ENCODE measurements around the gene SAMD8.
"Not testable (repeated sequence)": the region's sequence is repeated elsewhere in the genome, so short reads cannot be mapped to it uniquely, and the experiment has no call there.

SAMD8 gene

DNA sequence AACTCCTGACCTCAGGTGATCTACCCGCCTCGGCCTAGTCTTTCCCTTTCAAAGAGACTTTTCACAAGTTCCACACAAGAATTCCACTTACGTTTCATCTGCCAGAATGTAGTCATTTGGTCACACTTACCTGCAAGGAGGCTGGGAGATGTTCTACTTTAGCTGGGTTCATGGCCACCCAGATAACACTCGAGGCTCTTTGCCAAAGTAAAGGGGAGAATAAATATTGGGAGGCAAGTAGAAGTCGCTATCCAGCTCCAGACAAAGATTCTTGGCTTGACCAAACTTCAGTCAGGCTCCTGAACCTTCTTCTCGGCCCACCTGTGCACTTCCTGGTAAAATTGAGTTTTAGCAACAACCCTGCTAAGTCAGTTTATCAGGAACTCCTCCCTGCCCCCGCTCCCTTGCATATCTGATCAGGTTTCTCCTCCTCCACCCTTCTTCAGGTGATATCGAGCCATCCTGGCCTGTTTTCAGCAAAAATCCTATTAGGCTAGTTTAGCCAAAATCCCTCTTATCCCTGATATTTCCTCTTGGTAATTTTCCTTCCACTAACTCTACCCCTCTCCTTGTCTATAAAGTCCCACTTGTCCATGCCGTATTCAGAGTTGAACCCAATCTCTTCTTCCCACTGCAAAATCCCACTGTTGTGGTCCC lies 25.1 kb upstream of the SAMD8 start:
- DNase-seq = no peak

DNA sequence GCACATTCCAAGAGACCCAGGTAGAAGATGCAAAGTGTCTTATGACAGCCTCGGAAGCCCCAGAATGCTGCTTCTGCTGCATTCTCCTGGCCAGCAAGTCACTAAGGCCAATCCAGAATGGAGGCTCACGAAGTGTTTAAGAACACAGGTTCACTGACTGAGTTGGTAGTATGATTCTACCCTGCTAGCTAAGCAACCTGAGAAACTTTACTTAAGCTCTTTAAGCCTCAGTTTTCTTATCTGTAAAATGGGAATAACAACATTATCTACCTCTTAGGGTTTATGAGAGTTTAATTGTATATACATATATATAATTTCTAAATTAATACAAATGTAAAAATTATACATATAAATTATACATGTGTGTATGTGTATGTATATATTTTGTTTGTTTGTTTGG lies 22.8 kb upstream of the SAMD8 start:
- no peak for DNase-seq

DNA sequence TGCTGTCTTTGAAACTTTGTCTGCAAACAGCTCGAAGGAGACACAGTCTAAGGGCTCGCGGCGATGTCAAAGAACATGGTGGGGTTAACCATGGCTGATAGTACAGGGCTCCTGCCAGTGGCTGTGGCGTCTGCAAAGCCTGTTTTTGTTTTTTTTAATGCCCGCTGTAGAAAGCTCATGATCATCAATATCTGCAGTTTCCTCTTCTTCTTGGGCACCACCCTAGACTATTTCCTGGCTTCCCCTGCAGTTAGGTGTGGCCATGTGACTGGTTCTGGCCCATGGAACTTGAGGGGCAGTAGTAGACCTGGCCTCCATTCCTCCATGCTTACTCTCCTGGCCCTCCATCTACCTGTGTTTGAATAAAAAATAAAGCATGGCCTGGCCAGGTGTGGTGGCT lies 21.8 kb upstream of the SAMD8 start:
- no peak for DNase-seq

DNA sequence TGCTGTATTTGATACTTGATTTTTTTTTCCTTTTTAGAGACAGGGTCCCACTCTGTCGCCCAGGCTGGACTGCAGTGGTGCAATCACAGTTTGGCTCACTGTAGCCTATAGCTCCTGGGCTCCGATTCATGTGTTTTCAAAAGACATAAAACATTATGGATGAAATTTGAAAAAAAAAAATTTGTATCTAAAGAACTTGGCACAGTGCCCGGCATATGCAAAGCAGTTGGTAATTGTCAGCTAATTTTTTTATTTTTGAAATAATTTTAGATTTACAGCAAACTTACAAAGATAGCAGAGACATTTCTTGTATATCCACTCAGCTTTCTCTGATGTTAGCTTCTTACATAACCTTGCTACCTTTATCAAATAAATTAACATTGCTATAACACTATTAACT lies 20.3 kb upstream of the SAMD8 start:
- DNase-seq = no peak

DNA sequence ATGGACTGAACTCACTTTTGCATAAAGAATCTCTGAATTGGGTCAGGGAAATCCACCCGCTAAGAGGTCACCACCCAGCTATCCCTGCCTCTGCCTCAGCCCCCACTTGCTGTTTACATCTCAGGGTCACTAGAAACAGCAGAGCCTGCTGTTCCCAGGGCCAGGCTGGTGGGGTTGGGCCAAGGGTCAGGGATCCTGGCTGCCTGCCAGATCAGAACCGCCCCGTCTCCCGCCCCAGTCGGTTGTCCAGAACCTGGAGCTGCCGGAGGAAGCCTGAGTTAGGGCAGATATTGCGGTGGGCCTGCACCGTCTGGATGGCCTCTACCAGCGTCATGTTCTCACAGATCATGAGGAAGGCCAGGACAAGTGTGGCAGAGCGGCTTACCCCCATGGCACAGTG lies 17.0 kb upstream of the SAMD8 start:
- no peak for DNase-seq

DNA sequence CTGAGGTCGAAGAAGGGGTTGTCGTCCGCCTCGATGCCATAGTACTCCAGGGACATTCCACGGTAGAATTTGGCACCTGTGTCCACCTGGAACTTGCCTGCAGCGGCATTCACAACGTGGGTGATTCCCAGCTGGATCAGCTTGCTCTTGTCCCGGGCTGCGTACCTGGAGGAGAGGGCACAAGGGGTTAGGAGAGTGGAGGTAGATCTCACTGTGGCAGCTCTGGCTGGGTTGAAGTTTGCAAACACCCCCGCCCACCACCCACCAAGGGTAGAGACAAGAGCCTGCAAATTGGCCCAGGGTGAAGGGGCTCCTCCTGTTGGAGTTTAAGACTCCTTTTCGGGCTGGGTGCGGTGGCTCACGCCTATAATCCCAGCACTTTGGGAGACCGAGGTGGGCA lies 15.8 kb upstream of the SAMD8 start:
- no peak for DNase-seq

DNA sequence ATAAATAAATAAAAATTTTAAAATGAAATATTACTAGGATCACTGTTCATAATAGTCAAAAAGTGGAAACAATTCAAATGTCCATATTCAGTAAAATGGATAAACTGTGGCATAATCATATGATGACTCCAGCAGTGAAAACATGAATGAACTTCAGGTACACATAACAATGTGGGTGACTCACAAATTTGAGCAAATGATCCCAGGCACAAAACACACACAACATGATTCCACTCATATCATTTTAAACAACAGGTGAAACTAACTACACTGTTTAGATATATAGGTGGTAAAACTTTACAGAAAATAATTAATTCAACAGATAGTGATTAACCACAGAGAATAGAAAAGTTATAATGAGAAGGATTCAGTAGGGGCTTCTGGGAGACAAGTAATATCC lies 14.7 kb upstream of the SAMD8 start:
- no peak for DNase-seq

DNA sequence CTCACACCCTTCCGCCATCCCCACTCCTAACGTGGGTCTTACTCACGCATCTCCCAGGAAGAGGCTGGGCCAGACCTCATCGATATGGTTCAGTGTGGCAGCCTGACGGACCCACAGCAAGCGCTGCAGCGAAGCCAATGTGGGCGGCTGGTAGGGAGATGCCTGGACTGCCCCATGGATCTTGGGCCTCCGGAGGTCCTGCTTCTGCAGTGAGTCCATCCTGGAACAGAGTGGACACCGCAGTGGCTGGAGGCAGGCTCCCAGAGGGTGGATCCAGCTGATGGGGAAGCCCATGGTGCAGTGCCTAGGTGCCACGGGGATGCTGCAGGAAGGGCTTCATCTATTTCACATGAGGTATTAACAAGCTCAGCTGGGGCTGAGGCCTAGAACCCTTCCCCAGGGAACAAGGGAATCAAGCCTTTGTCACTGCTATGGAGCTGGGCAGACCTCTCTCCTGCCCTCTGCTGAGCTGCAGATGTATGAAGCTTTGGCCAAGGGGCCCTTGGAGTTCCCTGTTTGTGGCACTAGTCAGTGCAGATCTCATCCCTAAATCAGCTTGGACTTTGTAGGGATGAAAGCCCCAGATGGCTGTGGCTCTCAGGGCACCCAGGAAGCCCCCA lies 13.7 kb upstream of the SAMD8 start:
- DNase-seq = no peak

DNA sequence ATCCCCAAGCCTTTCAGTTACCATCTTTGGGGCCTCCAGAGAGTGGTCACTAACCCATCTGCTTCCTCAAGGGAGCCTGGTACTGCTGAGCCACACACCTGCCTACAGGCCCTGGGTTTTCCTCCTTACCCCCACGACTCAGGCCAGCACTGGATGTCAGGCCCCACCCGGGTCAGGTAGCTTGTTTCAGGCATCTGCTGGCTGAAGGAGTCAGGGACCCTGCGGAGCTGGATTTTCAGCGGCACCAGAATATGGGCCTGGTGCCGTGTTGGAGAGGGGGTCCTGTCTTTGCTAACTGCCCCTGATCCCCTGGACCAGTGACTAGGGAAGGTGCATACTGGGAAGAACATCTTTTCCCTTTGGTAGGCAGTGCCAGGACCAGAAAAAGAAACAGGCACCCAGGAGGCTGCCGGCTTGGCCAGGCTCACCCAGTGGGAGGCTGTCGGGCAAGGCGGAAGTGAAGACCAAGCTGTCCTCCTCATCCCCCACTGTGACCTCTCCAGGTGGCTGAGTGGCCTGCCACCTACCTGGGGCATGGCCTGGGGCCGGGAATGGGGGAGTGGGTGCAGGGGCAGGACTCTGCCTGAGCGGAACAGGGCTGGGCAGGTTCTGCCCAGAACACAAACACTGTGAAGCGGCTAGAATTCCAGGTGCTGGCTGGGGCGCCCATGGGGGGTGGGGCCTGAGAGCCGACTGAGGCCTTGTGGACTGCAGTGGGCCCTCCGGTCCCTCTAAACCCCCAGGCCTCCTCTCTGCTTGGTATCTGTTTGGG lies 12.4 kb upstream of the SAMD8 start:
- DNase-seq = no peak

DNA sequence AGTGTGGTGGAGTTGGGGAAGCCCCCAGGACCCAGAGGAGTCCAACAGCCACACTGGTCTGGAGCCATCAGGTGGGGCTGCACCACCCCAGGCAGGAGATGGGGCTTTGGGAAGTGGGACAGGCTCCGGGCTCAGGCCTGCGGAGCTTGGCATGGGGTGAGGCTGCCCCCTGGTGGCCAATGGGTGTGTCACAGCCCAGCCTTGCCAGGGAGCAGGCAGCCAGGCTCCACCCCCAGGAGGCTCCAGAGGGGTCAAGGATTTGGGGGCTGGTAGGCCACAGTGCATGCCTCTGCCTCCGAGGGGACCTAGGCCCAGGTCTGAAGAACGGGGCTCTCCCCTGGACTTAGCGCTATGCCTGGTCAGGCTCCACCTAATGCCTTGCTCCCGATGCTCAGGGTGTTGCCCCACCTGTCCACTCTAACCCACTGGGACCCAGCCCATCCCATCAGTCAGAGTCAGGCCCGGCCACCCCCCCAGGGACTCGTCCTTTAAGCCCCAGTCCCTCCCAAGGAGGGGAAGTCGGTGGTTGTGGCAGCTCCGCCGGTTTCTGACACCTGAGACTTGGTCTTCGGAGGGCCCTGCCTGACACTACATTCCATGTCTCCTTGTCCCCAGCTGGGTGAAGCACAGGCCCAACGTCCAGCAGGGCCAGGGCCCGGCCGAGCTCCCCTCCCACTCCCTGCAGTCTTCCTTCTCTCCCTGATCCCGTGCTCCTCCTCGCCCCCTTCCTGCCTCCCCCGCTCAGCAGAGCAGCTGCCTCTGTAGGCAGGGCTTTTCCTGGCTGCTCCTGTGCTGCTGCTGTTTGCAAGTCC lies 11.3 kb upstream of the SAMD8 start:
- DNase-seq = peak; percentile 42

DNA sequence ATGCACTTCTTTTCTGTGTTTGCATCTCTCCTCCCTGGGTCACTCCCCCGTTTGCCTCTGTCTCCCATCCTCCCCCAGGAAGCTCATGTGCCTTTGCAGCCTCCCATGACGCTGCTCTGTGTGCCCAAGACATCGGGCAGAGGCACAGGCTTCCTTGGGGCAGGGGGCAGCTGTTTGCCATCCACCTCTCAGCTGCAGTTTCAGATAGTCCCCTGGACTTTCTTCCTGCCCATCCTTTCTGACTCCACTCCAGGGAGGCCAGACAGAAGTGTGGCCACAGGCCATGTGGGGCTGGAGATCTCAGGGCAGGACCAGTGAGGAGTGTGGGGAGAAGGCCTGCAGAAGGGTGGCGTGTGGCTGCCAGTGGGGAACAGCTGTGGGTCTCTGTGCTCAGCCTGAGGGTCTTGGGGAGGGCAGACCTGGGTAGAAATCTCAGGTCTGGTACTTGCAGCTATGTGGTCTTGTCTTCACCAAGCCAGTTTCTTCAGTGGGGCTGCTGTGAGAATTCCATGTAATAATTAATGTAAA lies 10.6 kb upstream of the SAMD8 start:
- DNase-seq = no peak

DNA sequence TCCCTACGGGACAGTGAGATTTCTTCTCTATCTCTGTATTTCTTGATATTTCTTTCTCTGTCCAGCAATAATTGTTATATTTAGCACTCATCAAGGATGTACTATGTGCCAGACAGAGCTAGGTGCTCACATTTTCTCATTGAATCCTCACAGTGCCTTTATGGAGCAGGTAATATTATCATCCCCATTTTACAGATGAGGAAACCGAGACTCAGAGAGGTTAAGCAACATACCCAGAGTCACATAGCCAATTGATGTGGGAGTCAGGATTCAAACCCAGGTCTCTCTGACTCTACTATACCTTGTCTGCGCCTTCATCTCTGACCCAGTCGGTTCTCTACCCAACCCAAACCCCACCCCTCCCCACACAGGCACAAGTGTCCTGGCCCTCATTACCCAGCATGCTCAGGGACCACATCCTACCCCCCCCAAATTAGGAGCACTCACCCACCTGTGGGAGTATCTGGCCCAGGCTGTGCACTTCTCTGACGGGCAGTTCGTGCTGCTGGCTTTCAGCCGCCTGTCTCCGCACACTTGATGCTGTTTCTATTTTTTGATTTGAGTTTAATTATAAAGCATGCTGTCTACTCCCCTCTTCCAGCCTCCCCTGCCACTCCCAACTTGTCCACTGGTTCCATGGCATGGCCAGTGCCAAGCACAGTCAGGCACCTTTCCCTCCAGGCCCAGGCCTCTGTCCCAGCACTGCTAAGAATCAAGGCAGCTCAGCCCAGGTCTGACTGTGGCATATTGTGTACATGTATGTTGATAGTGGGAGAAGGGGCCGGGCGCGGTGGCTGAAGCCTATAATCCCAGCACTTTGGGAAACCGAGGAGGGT lies 9.8 kb upstream of the SAMD8 start:
- DNase-seq = no peak

DNA sequence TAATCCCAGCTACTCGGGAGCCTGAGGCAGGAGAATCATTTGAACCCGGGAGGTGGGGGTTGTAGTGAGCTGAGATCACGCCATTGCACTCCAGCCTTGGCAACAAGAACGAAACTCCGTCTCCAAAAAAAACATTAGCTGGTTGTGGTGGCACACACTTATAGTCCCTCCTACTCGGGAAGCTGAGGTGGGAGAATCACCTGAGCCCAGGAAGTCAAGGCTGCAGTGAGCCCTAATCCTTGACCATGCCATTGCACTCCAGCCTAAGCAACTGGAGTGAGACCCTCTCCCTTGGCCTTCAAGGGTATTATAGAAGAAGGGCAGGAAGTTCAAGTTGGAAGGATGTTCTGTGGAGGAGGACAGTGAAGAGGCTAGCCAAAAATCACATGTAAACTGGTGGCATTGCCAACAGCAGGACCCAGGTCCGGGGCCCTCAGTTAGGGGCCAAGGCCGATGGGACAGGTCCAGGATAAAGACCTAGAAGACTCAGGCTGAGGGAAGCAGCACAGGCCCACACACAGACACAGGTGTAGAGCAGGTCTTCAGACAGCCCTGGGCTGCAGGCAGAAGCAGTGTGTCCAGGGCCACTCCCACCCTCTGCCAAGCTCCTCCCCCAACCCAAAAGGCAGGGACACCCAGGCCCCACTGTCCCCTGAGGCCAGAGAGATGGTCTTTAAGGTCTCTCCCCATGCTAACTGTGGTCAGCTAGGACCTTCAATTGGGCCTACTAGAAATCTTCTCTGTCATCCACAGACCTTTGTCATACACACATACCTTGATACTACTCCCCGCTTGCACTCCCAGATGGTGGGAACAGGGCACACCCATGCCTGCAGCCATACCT lies 8.4 kb upstream of the SAMD8 start:
- no peak for DNase-seq

DNA sequence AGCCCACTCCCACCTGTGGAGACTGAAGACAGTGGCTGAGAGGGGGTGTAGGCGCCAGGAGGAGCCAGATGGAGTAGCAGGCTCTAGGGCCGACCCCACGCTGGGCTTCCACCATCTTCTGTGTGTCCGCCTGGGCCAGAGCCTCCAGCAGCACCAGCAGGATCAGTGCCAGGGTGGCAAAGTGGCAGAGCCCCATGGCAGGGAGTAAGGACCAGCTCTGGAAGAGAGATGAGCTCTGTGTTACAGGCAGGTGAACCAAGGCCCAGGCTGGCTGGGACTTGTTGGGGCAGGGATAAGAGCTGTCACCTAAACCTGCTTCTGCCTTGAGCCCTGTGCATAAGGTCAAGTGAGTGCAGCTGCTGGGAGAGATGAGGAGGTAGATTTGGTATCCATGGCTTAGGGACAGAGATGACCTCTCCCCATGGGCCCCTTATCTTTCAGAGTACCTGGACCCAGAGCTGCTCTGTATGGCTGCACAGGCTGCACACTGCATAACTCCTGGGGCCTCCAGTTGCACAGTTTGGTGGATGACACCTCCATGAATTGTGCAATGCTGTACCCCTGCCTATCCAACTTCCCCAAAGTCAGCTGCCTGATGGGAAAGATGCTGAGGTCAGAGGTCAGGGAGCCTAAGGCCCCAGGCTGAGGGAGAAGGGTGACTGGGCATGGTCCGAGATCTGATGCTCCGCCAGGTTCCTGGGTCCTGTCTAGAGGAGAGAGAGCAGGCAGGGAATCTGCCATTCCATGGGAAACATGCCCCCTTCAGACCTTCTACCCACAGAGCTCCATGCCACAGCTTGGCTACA lies 7.4 kb upstream of the SAMD8 start:
- peak; percentile 74 for DNase-seq

DNA sequence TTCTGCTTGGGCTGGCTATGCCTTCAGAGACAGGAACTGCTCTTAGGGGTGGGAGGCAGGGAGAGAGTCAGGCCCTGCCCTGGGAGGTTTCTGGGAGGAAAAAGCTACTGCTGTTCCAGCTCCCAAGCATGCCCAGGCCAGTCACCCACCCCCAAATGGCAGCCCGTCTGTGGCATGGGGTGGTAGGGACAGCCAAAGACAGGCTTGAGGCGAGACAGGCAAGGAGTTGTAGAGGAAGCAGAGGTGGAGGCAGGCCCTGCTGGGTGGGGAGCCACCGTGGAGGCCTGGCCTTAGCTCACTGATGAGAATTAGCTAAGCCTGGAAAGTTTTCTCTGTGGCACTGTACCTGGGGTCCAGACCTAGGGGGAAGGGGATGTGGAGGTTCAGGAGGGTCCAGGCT lies 6.6 kb upstream of the SAMD8 start:
- DNase-seq = no peak

DNA sequence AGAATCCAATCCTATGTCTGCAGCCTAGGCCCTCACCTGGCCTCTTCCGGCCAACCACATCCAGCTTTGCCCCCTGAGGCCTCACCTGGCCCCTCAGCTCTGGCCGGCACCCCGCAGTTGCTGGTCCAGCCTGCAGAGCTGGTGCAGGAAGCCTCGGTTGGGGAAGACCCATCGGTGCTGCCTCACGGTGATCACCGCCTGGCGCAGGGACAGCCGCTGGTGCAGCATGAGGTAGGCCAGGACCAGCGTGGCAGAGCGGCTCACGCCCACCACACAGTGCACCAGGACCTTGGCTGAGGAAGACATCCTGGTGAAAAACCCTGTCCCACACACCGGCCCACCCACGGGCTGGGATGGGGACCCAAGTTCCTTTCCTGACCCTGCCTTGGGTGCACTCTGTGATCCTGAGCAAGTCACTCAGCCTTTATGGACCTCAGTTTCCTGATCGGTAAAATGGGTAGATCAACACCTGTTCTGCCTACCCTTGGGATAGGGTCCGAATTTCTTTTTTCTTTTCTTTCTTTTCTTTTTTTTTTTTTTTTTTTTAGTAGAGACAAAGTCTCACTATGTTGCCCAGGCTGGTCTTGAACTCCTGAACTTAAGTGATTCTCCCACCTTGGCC lies 5.8 kb upstream of the SAMD8 start:
- DNase-seq = no peak

DNA sequence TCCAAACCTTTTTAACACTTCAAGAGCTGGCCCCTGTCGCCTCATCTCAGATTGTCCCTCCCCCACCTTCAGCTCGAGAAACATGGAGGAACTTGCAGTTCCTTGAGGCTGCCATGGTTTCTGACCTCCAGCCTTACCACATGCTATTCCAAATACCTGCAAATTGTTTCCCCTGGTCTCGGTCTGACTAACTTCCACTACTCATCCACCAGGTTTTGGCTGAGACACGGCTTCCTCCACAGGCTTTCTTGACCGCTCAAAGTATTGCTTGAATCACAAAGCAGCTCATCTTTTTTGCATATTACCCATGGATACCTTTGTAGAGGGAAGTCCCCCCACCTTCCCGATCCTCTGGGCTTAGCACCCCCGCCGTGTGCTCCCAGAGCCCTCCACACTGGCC lies 5.2 kb upstream of the SAMD8 start:
- DNase-seq = no peak

DNA sequence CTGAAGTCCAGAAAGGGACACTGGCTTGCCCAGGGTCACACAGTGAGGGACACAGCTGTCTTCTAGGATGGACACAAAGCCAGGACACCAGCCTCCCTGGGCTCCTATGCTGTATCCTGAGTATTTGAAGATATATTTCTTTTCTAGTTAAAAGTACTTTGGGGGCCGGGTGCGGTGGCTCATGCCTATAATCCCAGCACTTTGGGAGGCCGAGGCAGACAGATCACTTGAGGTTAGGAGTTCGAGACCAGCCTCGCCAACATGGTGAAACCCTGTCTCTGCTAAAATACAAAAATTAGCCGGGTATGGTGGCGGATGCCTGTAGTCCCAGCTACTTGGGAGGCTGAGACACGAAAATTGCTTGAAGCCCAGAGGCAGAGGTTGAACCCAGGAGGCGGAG lies 4.6 kb upstream of the SAMD8 start:
- DNase-seq = not testable (repeated sequence)

DNA sequence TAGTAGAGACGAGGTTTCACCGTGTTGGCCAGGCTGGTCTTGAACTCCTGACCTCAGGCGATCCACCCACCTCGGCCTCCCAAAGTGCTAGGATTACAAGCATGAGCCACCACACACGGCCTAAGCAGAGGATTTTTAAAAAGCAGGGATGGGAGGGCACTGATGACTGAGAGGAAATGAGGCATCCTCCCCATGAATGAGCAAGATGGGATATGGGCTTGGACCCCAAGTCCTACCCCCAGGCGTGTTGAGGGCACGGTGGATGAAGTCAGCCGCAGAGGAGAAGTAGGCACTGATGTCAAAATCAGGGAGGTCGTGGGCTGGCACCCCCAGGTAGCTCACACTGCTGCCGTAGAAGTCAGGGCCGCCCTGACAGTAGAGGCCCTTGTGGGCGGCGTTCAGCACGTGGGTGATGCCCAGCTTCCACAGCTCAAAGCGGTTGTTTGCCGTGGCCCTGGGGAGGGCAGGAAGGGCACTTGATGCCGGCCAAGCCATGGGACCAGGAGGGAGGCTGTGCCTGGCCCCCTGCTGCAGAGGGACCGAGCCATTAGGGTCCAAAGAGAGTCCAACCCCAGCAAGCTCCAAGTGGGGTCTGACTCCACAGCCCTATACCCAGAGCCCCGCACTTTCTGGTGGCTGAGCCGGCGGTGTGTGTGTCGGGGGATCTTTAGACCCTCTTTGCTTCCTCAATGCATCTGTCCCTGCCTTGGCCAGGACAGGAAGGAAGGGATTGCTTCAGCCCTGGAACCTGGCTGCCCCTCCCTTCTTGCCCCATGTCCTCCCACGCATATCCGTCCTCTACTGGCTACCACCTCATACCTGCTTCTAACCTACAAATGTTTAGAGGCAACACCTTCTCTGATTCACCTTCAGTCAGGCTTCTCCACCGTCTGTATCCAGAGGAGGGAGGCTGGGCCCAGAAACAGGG lies 3.4 kb upstream of the SAMD8 start:
- DNase-seq = no peak
